Naive thymus-derived CD4-positive, alpha-beta T cell (primary cell): Measurements from ENCODE around the gene GNG13. TPM values are rescaled to one million over a fixed set of nuclear protein-coding genes. Genes with fewer than 3 reads are reported as not detected.

ENCODE experiments used
- ATAC-seq: fragments of 150-1000 bp; cut with Tn5 transposase; 2 replicates; pipeline ENCODE4 v1.10.0; 2021; ENCODE audit warnings: mild to moderate bottlenecking, moderate library complexity
- CTCF ChIA-PET: fragments of 350-600 bp; sonication (Branson Sonifier 250); formaldehyde crosslinking; loops from one replicate; lab custom pipeline; 2021; ENCODE audit warnings: antibody characterized with exemption; lab: Charles Lee
- POLR2A ChIA-PET: fragments of 350-600 bp; sonication (Branson Sonifier 250); formaldehyde crosslinking; loops from one replicate; lab custom pipeline; 2021; ENCODE audit warnings: antibody characterized with exemption, inconsistent platforms; lab: Charles Lee
- DNase-seq, 9 donors: peaks; one replicate each; pipeline versions ENCODE4 v3.0.0 to v3.0.0-alpha.2; 2020 to 2022; ENCODE audit warnings: mixed read lengths in 1 of 9
- H3K27ac ChIP-seq: one replicate; pipeline ENCODE4 v1.7.0; 2013; ENCODE audit warnings: mild to moderate bottlenecking, low read depth, low read length, moderate library complexity
- H3K27me3 ChIP-seq, 2 donors: one replicate each; pipeline ENCODE4 v1.7.0; 2013; ENCODE audit warnings: low read length in 2 of 2, mild to moderate bottlenecking in 2 of 2, moderate library complexity in 2 of 2; ENCODE audit not compliant: control insufficient read depth in 2 of 2, insufficient read depth in 2 of 2
- H3K36me3 ChIP-seq, 3 experiments: 1 replicate in 2 of 3; 2 replicates in 1 of 3; pipeline ENCODE4 v1.7.0; 2013; ENCODE audit warnings: low read length in 3 of 3, mild to moderate bottlenecking in 3 of 3, moderate library complexity in 1 of 3; ENCODE audit not compliant: insufficient read depth in 3 of 3, control insufficient read depth in 2 of 3
- H3K4me1 ChIP-seq, 2 donors: one replicate each; pipeline ENCODE4 v1.7.0; 2013; ENCODE audit warnings: low read length in 2 of 2, mild to moderate bottlenecking in 2 of 2, moderate library complexity in 1 of 2; ENCODE audit not compliant: control insufficient read depth in 2 of 2, insufficient read depth in 2 of 2
- H3K4me3 ChIP-seq: 2 replicates; pipeline ENCODE4 v1.7.0; 2013; ENCODE audit warnings: mild to moderate bottlenecking, low read length
- H3K9me3 ChIP-seq, 3 experiments: 1 replicate in 2 of 3; 2 replicates in 1 of 3; pipeline ENCODE4 v1.7.0; 2013; ENCODE audit warnings: low read length in 3 of 3; ENCODE audit not compliant: control insufficient read depth in 2 of 3
- H3K27ac Mint-ChIP-seq, 9 donors: one replicate each; pipeline ENCODE4 v1.8.0; 2020 to 2022; ENCODE audit warnings: mixed read lengths in 9 of 9, mild to moderate bottlenecking in 8 of 9, moderate library complexity in 5 of 9, inconsistent platforms in 2 of 9
- H3K27me3 Mint-ChIP-seq, 5 donors: one replicate each; pipeline ENCODE4 v1.8.0; 2021 to 2022; ENCODE audit warnings: mixed read lengths in 5 of 5, mild to moderate bottlenecking in 1 of 5
- H3K36me3 Mint-ChIP-seq, 5 donors: one replicate each; pipeline ENCODE4 v1.8.0; 2020 to 2022; ENCODE audit warnings: mixed read lengths in 5 of 5, mild to moderate bottlenecking in 3 of 5, inconsistent platforms in 1 of 5
- H3K4me1 Mint-ChIP-seq, 7 donors: one replicate each; pipeline ENCODE4 v1.8.0; 2020 to 2022; ENCODE audit warnings: mixed read lengths in 7 of 7, mild to moderate bottlenecking in 3 of 7, inconsistent platforms in 1 of 7
- H3K4me3 Mint-ChIP-seq, 10 donors: one replicate each; pipeline ENCODE4 v1.8.0; 2020 to 2022; ENCODE audit warnings: mild to moderate bottlenecking in 10 of 10, mixed read lengths in 10 of 10, moderate library complexity in 6 of 10, inconsistent platforms in 2 of 10
- H3K9me3 Mint-ChIP-seq, 11 donors: one replicate each; pipeline ENCODE4 v1.8.0; 2020 to 2022; ENCODE audit warnings: mixed read lengths in 11 of 11, mild to moderate bottlenecking in 4 of 11, inconsistent platforms in 1 of 11, moderate library complexity in 1 of 11
- intact Hi-C, 2 donors: fragments of 100-400 bp; cut with micrococcal nuclease; formaldehyde crosslinking; loops; one replicate each; pipeline ENCODE4 v1.15.1; 2023
- polyA plus RNA-seq, 2 donors: library from polyadenylated mRNA; unstranded; fragments of 300-500 nt; fragmentation: Illumina TruSeq; gene quantifications; one replicate each; pipeline ENCODE4 v1.2.3, GENCODE V29; 2021
- total RNA-seq, 6 experiments: library from RNA in 5 of 6; stranded (reverse) in 5 of 6; gene quantifications; 1 replicate in 5 of 6; 2 replicates in 1 of 6; pipeline ENCODE4 v1.2.3 and lab custom pipeline; 2021 to 2026

Gene GNG13
- total and polyA plus RNA-seq, 7 experiments from 2014 or later, result not detected

GRCh38 chr16:813916-814412, 13.4 kb upstream of the GNG13 start:
- peak overlapping the region in 1 of 10 donors; percentile 40 for H3K4me3 Mint-ChIP-seq
- H3K9me3 ChIP-seq, result no peaks in the 10 kb centered on the region
- intact Hi-C loops, result no loop called here

GRCh38 chr16:813204-813915, 12.8 kb upstream of the GNG13 start:
- H3K36me3 ChIP-seq, result no peaks in the 10 kb centered on the region
- CTCF ChIA-PET, result interaction anchor here (1.9 kb wide), 1 partner anchor 242 kb away, joined by 9 read pairs; no protein-coding TSS in a partner anchor
- intact Hi-C loops, result no loop called here
- DNase-seq, result peak in 7 of 9 donors; percentile 28 to 65 (median 44)
- POLR2A ChIA-PET, result no interaction called here
- H3K36me3 Mint-ChIP-seq, result no peaks in the 10 kb centered on the region
- no peaks in the 10 kb centered on the region for H3K27me3 ChIP-seq
- H3K4me1 Mint-ChIP-seq, result peaks cover 0 to 13% (median 7%) of the 10 kb centered on the region in 7 donors
- H3K27me3 Mint-ChIP-seq, result peaks cover 11 to 30% (median 16%) of the 10 kb centered on the region in 5 donors
- H3K4me3 ChIP-seq, result no peak overlapping the region
- ATAC-seq, result peak; percentile 77
- H3K27ac Mint-ChIP-seq, result peak overlapping the region in 1 of 9 donors; percentile 40
- H3K27ac ChIP-seq, result no peak overlapping the region
- H3K9me3 ChIP-seq, result no peaks in the 10 kb centered on the region
- peaks cover 0 to 4% of the 10 kb centered on the region in 2 donors for H3K4me1 ChIP-seq
- peaks cover 0 to 3% (median 0%) of the 10 kb centered on the region in 11 donors for H3K9me3 Mint-ChIP-seq
- peak overlapping the region in 3 of 10 donors; percentile 21 to 40 (median 32) for H3K4me3 Mint-ChIP-seq

More at GRCh38 chr16:813916-814412, 13.4 kb upstream of the GNG13 start:
- ChIA-PET CTCF (interaction anchor here (1.9 kb wide), 1 partner anchor 242 kb away, joined by 9 read pairs; no protein-coding TSS in a partner anchor), POLR2A (no interaction called here)
- H3K36me3 ChIP-seq, result no peaks in the 10 kb centered on the region
- ATAC-seq (no peak), DNase-seq (no peak)
- peaks cover 11 to 30% (median 16%) of the 10 kb centered on the region in 5 donors for H3K27me3 Mint-ChIP-seq
- H3K27ac Mint-ChIP-seq, result no peak overlapping the region
- H3K27me3 ChIP-seq, result no peaks in the 10 kb centered on the region
- H3K36me3 Mint-ChIP-seq, result no peaks in the 10 kb centered on the region
- peaks cover 0 to 3% (median 0%) of the 10 kb centered on the region in 11 donors for H3K9me3 Mint-ChIP-seq
- no peak overlapping the region for H3K4me3 ChIP-seq
- no peak overlapping the region for H3K27ac ChIP-seq
- H3K4me1 Mint-ChIP-seq, result peaks cover 0 to 8% (median 4%) of the 10 kb centered on the region in 7 donors
- H3K4me1 ChIP-seq, result no peaks in the 10 kb centered on the region

- H3K4me3 ChIP-seq, result peak overlapping the region; percentile 92
Measured at GRCh38 chr16:808085-808386, 7.5 kb upstream of the GNG13 start.

GRCh38 chr16:807347-808084, 7.0 kb upstream of the GNG13 start:
- ATAC-seq (peak; percentile 95), DNase-seq (peak; percentile 53 to 89 (median 68))
- H3K27ac Mint-ChIP-seq, result peak overlapping the region; percentile 92 to 98 (median 97)
- ChIA-PET CTCF (interaction anchor here (0.7 kb wide), 1 partner anchor 1239 kb away, joined by 3 read pairs; no protein-coding TSS in a partner anchor), POLR2A (interaction anchor here (0.5 to 1.1 kb wide), 3 partner anchors 19 to 772 kb away, joined by 3 to 4 read pairs (median 3); partner anchors contain the start of gene CHTF18)
- Histone ChIP-seq H3K9me3 (no peaks in the 10 kb centered on the region), H3K27me3 (no peaks in the 10 kb centered on the region), H3K27ac (peak overlapping the region; percentile 88), H3K36me3 (no peaks in the 10 kb centered on the region), H3K4me1 (peaks cover 0 to 9% of the 10 kb centered on the region in 2 donors), H3K4me3 (peak overlapping the region; percentile 92)
- H3K9me3 Mint-ChIP-seq, result peaks cover 0 to 3% (median 0%) of the 10 kb centered on the region in 11 donors
- peaks cover 0 to 4% (median 0%) of the 10 kb centered on the region in 5 donors for H3K36me3 Mint-ChIP-seq
- peaks cover 0 to 15% (median 5%) of the 10 kb centered on the region in 5 donors for H3K27me3 Mint-ChIP-seq
- intact Hi-C loops, result loop anchor here (1.0 to 2.0 kb wide), 3 partner anchors 19 to 171 kb away; partner anchors contain the start of genes CHTF18 (in 2 of the 2), LMF1 (in 2 of the 2), RPUSD1 (in 2 of the 2) and METTL26 (in 1 of the 2)
- peak overlapping the region; percentile 92 to 100 (median 95) for H3K4me3 Mint-ChIP-seq
- peaks cover 0 to 16% (median 12%) of the 10 kb centered on the region in 7 donors for H3K4me1 Mint-ChIP-seq

More at GRCh38 chr16:808085-808386, 7.5 kb upstream of the GNG13 start:
- Histone ChIP-seq H3K36me3 (no peaks in the 10 kb centered on the region), H3K4me1 (peaks cover 0 to 9% of the 10 kb centered on the region in 2 donors), H3K27ac (peak overlapping the region; percentile 88), H3K9me3 (no peaks in the 10 kb centered on the region), H3K27me3 (no peaks in the 10 kb centered on the region)
- ChIA-PET CTCF (interaction anchor here (0.6 kb wide), 1 partner anchor 295 kb away, joined by 4 read pairs; no protein-coding TSS in a partner anchor), POLR2A (interaction anchor here (0.6 kb wide), 1 partner anchor 772 kb away, joined by 3 read pairs; no protein-coding TSS in a partner anchor)
- Mint-ChIP-seq H3K4me1 (peaks cover 0 to 19% (median 14%) of the 10 kb centered on the region in 7 donors), H3K27me3 (peaks cover 4 to 19% (median 9%) of the 10 kb centered on the region in 5 donors), H3K9me3 (peaks cover 0 to 3% (median 0%) of the 10 kb centered on the region in 11 donors), H3K27ac (peak overlapping the region; percentile 92 to 98 (median 97)), H3K4me3 (peak overlapping the region; percentile 92 to 100 (median 95)), H3K36me3 (peaks cover 0 to 4% (median 0%) of the 10 kb centered on the region in 5 donors)
- ATAC-seq, result no peak
- intact Hi-C loops, result no loop called here
- no peak for DNase-seq

- intact Hi-C loops, result no loop called here
- Mint-ChIP-seq H3K4me3 (peak overlapping the region in 1 of 10 donors; percentile 41), H3K27me3 (peaks cover 0 to 6% (median 0%) of the 10 kb centered on the region in 5 donors), H3K36me3 (peaks cover 0 to 4% (median 0%) of the 10 kb centered on the region in 5 donors), H3K27ac (no peak overlapping the region), H3K4me1 (peaks cover 0 to 16% (median 12%) of the 10 kb centered on the region in 7 donors), H3K9me3 (no peaks in the 10 kb centered on the region)
- no peak overlapping the region for H3K27ac ChIP-seq
- no peak for ATAC-seq
- no peak overlapping the region for H3K4me3 ChIP-seq
- ChIA-PET CTCF (no interaction called here), POLR2A (no interaction called here)
- H3K4me1 ChIP-seq, result peaks cover 0 to 9% of the 10 kb centered on the region in 2 donors
- no peaks in the 10 kb centered on the region for H3K36me3 ChIP-seq
- no peak for DNase-seq
- H3K9me3 ChIP-seq, result no peaks in the 10 kb centered on the region
- H3K27me3 ChIP-seq, result no peaks in the 10 kb centered on the region
Measured at GRCh38 chr16:805474-805873, 4.9 kb upstream of the GNG13 start.
